ENCODE measurements around the gene CREB3L2. TPM values are rescaled to one million over a fixed set of nuclear protein-coding genes. Genes with fewer than 3 reads are reported as not detected.
"Not testable (repeated sequence)": the region's sequence is repeated elsewhere in the genome, so short reads cannot be mapped to it uniquely, and the experiment has no call there.

The CREB3L2 gene
- total RNA-seq, 1 donor = 28.6 TPM

DNA sequence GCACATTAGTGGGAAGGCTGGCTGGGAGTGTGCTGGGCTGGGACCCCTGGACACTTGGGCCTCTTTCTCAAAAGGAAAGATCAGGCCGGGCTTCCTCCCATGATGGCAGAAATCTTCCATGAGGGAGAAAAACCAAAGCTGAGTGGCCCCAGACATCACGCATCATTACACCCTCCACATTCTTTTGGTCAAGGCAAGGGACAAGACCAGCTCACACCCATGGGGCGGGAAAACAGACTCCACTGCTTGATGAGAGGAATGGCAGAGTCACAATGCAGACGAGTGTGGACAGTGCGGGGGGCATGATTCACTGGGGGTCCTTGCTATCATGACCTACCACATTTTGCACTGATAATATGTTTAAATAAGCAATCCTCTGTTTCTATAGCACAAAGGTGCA, 73.3 kb downstream of the CREB3L2 start:
- Histone ChIP-seq H3K36me3 (ENCODE audit: insufficient read depth, low read length) (peaks cover 21% of the 10 kb centered on the region), H2AFZ (ENCODE audit: low read length) (no peak overlapping the region), H3K27ac (ENCODE audit: low read depth, low read length) (peak overlapping the region; percentile 60), H4K20me1 (ENCODE audit: insufficient read depth, low read length) (no peaks in the 10 kb centered on the region), H3K27me3 (ENCODE audit: insufficient read depth, low read length) (no peaks in the 10 kb centered on the region), H3K79me2 (ENCODE audit: insufficient read depth, low read length) (peaks cover 85% of the 10 kb centered on the region), H3K9me3 (ENCODE audit: low read depth, low read length) (no peaks in the 10 kb centered on the region), H3K4me1 (ENCODE audit: insufficient read depth, low read length) (peaks cover 47% of the 10 kb centered on the region), H3K4me3 (ENCODE audit: insufficient read depth, low read length) (no peak overlapping the region), H3K4me2 (ENCODE audit: insufficient read depth, low read length) (no peak overlapping the region)
- TF ChIP-seq, protein P1, sequence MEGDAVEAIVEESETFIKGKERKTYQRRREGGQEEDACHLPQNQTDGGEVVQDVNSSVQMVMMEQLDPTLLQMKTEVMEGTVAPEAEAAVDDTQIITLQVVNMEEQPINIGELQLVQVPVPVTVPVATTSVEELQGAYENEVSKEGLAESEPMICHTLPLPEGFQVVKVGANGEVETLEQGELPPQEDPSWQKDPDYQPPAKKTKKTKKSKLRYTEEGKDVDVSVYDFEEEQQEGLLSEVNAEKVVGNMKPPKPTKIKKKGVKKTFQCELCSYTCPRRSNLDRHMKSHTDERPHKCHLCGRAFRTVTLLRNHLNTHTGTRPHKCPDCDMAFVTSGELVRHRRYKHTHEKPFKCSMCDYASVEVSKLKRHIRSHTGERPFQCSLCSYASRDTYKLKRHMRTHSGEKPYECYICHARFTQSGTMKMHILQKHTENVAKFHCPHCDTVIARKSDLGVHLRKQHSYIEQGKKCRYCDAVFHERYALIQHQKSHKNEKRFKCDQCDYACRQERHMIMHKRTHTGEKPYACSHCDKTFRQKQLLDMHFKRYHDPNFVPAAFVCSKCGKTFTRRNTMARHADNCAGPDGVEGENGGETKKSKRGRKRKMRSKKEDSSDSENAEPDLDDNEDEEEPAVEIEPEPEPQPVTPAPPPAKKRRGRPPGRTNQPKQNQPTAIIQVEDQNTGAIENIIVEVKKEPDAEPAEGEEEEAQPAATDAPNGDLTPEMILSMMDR (IDR thresholded peaks at IDR 0.05; ENCODE audit: extremely low read depth, low read depth, low read length) = no peak
- no peak for DNase-seq (ENCODE audit: insufficient read length, low spot score, missing footprints)

DNA sequence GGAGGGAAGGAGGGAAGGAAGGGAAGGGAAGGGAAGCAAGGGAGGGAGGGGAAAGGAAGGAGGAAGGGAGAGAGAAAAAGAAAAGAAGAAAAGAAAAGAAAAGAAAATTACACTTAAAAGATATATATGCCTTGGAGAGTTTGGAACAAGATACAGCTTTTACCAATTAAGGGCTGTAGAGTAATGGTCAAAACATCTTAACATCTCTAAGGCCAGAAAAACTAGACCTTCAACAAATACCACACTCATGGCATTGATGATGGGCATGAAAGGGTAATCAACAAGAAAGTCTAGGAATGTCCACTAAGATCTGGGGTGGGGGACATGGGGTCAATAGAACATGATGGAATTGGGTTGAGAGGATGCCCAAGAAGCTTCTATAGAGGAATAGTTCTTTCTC, 74.5 kb downstream of the CREB3L2 start:
- TF ChIP-seq, protein P1 (IDR thresholded peaks at IDR 0.05; ENCODE audit: extremely low read depth, low read depth, low read length) = no peak
- Histone ChIP-seq H3K36me3 (ENCODE audit: insufficient read depth, low read length) (peaks cover 21% of the 10 kb centered on the region), H4K20me1 (ENCODE audit: insufficient read depth, low read length) (no peaks in the 10 kb centered on the region), H3K4me3 (ENCODE audit: insufficient read depth, low read length) (no peak overlapping the region), H3K79me2 (ENCODE audit: insufficient read depth, low read length) (peaks cover 83% of the 10 kb centered on the region), H2AFZ (ENCODE audit: low read length) (no peak overlapping the region), H3K9me3 (ENCODE audit: low read depth, low read length) (no peaks in the 10 kb centered on the region), H3K27ac (ENCODE audit: low read depth, low read length) (peak overlapping the region; percentile 12), H3K4me2 (ENCODE audit: insufficient read depth, low read length) (no peak overlapping the region), H3K27me3 (ENCODE audit: insufficient read depth, low read length) (no peaks in the 10 kb centered on the region), H3K4me1 (ENCODE audit: insufficient read depth, low read length) (peaks cover 45% of the 10 kb centered on the region)
- peak; percentile 27 for DNase-seq (ENCODE audit: insufficient read length, low spot score, missing footprints)

- not testable (repeated sequence) for H4K20me1 ChIP-seq (ENCODE audit: insufficient read depth, low read length); H3K4me3 ChIP-seq (ENCODE audit: insufficient read depth, low read length)
These were observed 75.7 kb downstream of the CREB3L2 start for GRCh38 chr7:137926206-137926605.

DNA sequence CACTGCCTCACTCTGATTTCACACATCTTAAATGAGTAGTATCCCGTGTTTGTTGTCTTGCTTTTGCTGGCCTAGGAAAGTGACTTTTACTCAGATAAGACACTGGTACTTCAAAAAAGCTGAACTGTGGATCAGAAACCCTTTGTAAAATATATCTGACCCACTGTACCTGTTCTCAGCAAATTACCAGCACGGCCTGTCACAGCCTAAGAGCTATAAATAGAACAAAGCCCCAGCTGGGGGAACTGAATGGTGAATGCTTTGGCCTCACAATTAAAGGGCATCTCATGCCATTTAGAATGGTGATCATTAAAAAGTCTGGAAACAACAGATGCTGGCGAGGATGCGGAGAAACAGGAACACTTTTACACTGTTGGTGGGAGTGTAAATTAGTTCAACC, 76.1 kb downstream of the CREB3L2 start:
- peak overlapping the region; percentile 96 for H3K27ac ChIP-seq (ENCODE audit: low read depth, low read length)
- H3K4me3 ChIP-seq (ENCODE audit: insufficient read depth, low read length) = no peak overlapping the region
- no peak for DNase-seq (ENCODE audit: insufficient read length, low spot score, missing footprints)
- no peaks in the 10 kb centered on the region for H3K9me3 ChIP-seq (ENCODE audit: low read depth, low read length)
- no peak overlapping the region for H3K4me2 ChIP-seq (ENCODE audit: insufficient read depth, low read length)
- TF ChIP-seq, protein P1 (IDR thresholded peaks at IDR 0.05; ENCODE audit: extremely low read depth, low read depth, low read length) = no peak
- H4K20me1 ChIP-seq (ENCODE audit: insufficient read depth, low read length) = no peaks in the 10 kb centered on the region
- H2AFZ ChIP-seq (ENCODE audit: low read length) = no peak overlapping the region
- peaks cover 21% of the 10 kb centered on the region for H3K36me3 ChIP-seq (ENCODE audit: insufficient read depth, low read length)
- peaks cover 86% of the 10 kb centered on the region for H3K79me2 ChIP-seq (ENCODE audit: insufficient read depth, low read length)
- peaks cover 50% of the 10 kb centered on the region for H3K4me1 ChIP-seq (ENCODE audit: insufficient read depth, low read length)
- no peaks in the 10 kb centered on the region for H3K27me3 ChIP-seq (ENCODE audit: insufficient read depth, low read length)

More at GRCh38 chr7:137926206-137926605, 75.7 kb downstream of the CREB3L2 start:
- not testable (repeated sequence) for DNase-seq (ENCODE audit: insufficient read length, low spot score, missing footprints); H3K9me3 ChIP-seq (ENCODE audit: low read depth, low read length); H3K4me2 ChIP-seq (ENCODE audit: insufficient read depth, low read length); H2AFZ ChIP-seq (ENCODE audit: low read length); H3K27me3 ChIP-seq (ENCODE audit: insufficient read depth, low read length)
- peaks cover 85% of the 10 kb centered on the region for H3K79me2 ChIP-seq (ENCODE audit: insufficient read depth, low read length)
- peaks cover 21% of the 10 kb centered on the region for H3K36me3 ChIP-seq (ENCODE audit: insufficient read depth, low read length)
- H3K4me1 ChIP-seq (ENCODE audit: insufficient read depth, low read length) = peaks cover 49% of the 10 kb centered on the region
- peak overlapping the region; percentile 12 for H3K27ac ChIP-seq (ENCODE audit: low read depth, low read length)
